DND-41 (cell line): ENCODE data around the gene MLC1.

Experiments used
- EZH2 ChIP-seq: IDR thresholded peaks from 3 replicates; pipeline ENCODE4 v1.6.1; 2012; ENCODE audit warnings: borderline replicate concordance, low read depth, mild to moderate bottlenecking, moderate library complexity, low read length, inconsistent platforms; ENCODE audit not compliant: severe bottlenecking
- TF ChIP-seq, protein P1 (sequence below): IDR thresholded peaks from 2 replicates; pipeline ENCODE4 v1.5.1; 2012; ENCODE audit warnings: borderline replicate concordance, low read length, moderate library complexity, mild to moderate bottlenecking; ENCODE audit not compliant: poor library complexity, severe bottlenecking; ENCODE audit errors: extremely low read depth

DNA sequence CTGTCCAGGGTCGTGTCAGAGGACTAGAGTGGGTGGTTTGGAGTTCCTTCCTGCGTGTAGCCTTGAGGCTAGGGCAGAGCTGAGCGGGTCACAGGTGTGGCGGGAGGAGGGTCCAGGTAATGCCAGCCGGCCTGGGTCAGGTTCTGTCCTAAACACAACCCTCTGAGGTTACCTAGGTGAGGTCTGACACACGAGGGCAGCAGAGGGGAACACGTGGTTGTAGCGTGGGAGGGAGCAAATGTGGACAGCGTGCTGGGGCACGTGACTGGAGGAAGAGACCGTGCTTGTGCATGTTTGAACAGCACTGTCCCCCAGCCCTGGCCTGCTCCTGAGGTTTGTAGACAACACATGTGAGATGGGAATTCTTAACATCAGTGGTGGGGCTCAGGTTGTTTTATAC, 17.7 kb upstream of the MLC1 start:
- TF ChIP-seq, protein P1, sequence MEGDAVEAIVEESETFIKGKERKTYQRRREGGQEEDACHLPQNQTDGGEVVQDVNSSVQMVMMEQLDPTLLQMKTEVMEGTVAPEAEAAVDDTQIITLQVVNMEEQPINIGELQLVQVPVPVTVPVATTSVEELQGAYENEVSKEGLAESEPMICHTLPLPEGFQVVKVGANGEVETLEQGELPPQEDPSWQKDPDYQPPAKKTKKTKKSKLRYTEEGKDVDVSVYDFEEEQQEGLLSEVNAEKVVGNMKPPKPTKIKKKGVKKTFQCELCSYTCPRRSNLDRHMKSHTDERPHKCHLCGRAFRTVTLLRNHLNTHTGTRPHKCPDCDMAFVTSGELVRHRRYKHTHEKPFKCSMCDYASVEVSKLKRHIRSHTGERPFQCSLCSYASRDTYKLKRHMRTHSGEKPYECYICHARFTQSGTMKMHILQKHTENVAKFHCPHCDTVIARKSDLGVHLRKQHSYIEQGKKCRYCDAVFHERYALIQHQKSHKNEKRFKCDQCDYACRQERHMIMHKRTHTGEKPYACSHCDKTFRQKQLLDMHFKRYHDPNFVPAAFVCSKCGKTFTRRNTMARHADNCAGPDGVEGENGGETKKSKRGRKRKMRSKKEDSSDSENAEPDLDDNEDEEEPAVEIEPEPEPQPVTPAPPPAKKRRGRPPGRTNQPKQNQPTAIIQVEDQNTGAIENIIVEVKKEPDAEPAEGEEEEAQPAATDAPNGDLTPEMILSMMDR = no peak
- no peak for TF ChIP-seq EZH2
